Measurements from ENCODE around the gene DNAJC2.
"Not testable (repeated sequence)": the region's sequence is repeated elsewhere in the genome, so short reads cannot be mapped to it uniquely, and the experiment has no call there.

Gene DNAJC2

DNA sequence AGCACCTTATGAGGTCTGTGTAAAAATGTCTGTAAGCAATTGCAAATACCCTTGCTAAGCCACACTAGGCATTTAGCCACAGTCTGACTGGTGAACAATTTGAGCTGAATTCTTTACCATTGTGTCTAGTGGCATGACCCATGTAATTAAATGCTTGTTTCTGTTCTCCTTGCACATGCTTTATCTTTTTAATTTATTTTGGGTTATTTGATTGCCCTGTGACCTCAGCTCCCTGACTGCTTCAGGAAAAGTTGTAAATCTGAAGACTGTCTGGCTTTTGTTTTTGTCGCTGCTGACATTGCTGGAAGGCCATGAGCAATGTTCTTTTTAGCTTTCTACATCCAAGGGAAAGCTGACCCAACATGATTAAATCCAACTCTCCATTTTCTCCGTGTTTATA, 78.3 kb downstream of the DNAJC2 start:
- not testable (repeated sequence) for DNase-seq (ENCODE audit: low read depth)

DNA sequence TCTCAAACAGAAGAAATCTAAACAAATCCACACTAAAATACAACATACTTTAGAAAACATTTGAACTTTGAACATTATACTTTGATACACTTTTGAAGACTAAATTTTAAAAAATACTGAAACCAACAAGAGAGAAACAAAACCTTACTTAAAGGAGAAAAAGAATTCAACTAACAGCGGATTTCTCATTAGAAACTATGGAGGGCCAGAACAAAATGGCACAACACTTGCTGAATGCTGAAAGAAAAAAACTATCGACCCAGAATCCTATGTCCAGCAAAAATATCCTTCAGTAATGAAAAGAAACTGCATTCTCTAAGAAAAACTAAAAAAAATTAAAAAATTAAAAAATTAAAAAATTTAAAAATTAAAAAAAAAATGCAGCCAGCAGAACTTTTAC, 80.5 kb downstream of the DNAJC2 start:
- DNase-seq (ENCODE audit: low read depth), result not testable (repeated sequence)

Measured in activated T-cell treated with anti-CD3 and anti-CD28 coated beads for 24 hours (primary cell).